NCI-H2107 treated with DMSO at 0.1 percent for 48 hours (cell line): ENCODE results near the gene ASTL.
"Not testable (repeated sequence)": the region's sequence is repeated elsewhere in the genome, so short reads cannot be mapped to it uniquely, and the experiment has no call there.

Experiments used
- DNase-seq: peaks from one replicate; lab custom pipeline; 2025; ENCODE audit not compliant: unreplicated experiment; lab: John Stamatoyannopoulos, UW

The ASTL gene

GRCh38 chr2:96138179-96139145 lies at the start of gene ASTL:
TSS of gene ASTL (minus strand) at chr2:96138502. CDS start at chr2:96138436, 66 bp downstream.
- peak; percentile 73 for DNase-seq

- DNase-seq = no peak
Measured at GRCh38 chr2:96186562-96186961, 48.3 kb upstream of the ASTL start.

- DNase-seq = no peak
Measured at GRCh38 chr2:96185516-96185915, 47.2 kb upstream of the ASTL start.

- no peak for DNase-seq
Measured at GRCh38 chr2:96184989-96185388, 46.7 kb upstream of the ASTL start.

GRCh38 chr2:96184188-96184587 lies 45.9 kb upstream of the ASTL start:
- no peak for DNase-seq

GRCh38 chr2:96181529-96181928 lies 43.2 kb upstream of the ASTL start:
- no peak for DNase-seq

- DNase-seq = no peak
Measured at GRCh38 chr2:96180521-96180920, 42.2 kb upstream of the ASTL start.

GRCh38 chr2:96180002-96180401 lies 41.7 kb upstream of the ASTL start:
- DNase-seq = no peak

- no peak for DNase-seq
Measured at GRCh38 chr2:96176661-96177060, 38.4 kb upstream of the ASTL start.

- DNase-seq = no peak
Measured at GRCh38 chr2:96175951-96176350, 37.6 kb upstream of the ASTL start.

GRCh38 chr2:96174251-96175144 lies 36.2 kb upstream of the ASTL start:
- peak; percentile 51 for DNase-seq

GRCh38 chr2:96171831-96172230 lies 33.5 kb upstream of the ASTL start:
- no peak for DNase-seq

- no peak for DNase-seq
Measured at GRCh38 chr2:96170626-96171025, 32.3 kb upstream of the ASTL start.

GRCh38 chr2:96169868-96170507 lies 31.7 kb upstream of the ASTL start:
- DNase-seq = no peak

GRCh38 chr2:96167407-96168013 lies 29.2 kb upstream of the ASTL start:
- peak; percentile 60 for DNase-seq

- no peak for DNase-seq
Measured at GRCh38 chr2:96164459-96165184, 26.3 kb upstream of the ASTL start.

- no peak for DNase-seq
Measured at GRCh38 chr2:96163768-96164429, 25.6 kb upstream of the ASTL start.

GRCh38 chr2:96163415-96163767 lies 25.1 kb upstream of the ASTL start:
- DNase-seq = no peak

- no peak for DNase-seq
Measured at GRCh38 chr2:96161898-96162297, 23.6 kb upstream of the ASTL start.

- DNase-seq = not testable (repeated sequence)
Measured at GRCh38 chr2:96160366-96160765, 22.1 kb upstream of the ASTL start.
